K562 (cell line): ENCODE measurements around the gene GRK4. TPM values are rescaled to one million over a fixed set of nuclear protein-coding genes. Genes with fewer than 3 reads are reported as not detected.

ENCODE experiments used
- ATAC-seq: fragments of 200-7000 bp; cut with Tn5 transposase; 3 replicates; pipeline ENCODE4 v1.9.1; 2020; ENCODE audit warnings: moderate library complexity
- BruUV-seq: library from RNA; stranded (reverse); fragments of 400-500 nt; replicated peaks from 2 replicates; lab custom pipeline; 2021; lab: Mats Ljungman, UMichigan
- CTCF ChIA-PET: fragments of 300-600 bp; formaldehyde crosslinking; extraction: SDS; loops from one replicate; lab custom pipeline; 2021; ENCODE audit warnings: low intra/inter-chr PET ratio; lab: Yijun Ruan, JAX
- POLR2A ChIA-PET: fragments of 300-600, 350-650 bp; sonication (Branson Sonifier 250); formaldehyde crosslinking; extraction: SDS; loops from one replicate; lab custom pipeline; 2021; ENCODE audit warnings: antibody characterized with exemption, inconsistent platforms; lab: Yijun Ruan, JAX
- DNase-seq, 4 experiments: peaks; one replicate each; pipeline versions ENCODE4 v3.0.0 to v3.0.0-alpha.2; 2011 to 2018; ENCODE audit warnings: low spot score in 3 of 4, mixed read lengths in 3 of 4; ENCODE audit errors: extremely low read depth in 1 of 4
- FAIRE-seq: peaks from 2 replicates; lab custom pipeline; 2011; peaks lifted over from hg19 to GRCh38; lab: Jason Lieb, UNC
- H2AFZ ChIP-seq: 2 replicates; pipeline ENCODE4 v1.6.0; 2011; ENCODE audit warnings: low read depth, low read length, control low read depth, inconsistent platforms
- H3K27ac ChIP-seq: fragments of 200-600 bp; 3 replicates; pipeline ENCODE4 v1.8.0; 2011; ENCODE audit warnings: low read depth, mild to moderate bottlenecking, control low read depth, inconsistent platforms, low read length, moderate library complexity, mixed read lengths; ENCODE audit errors: extremely low read depth
- H3K27me3 ChIP-seq, 2 experiments: fragments of 300-600 bp in 1 of 2; 2 replicates in 1 of 2; 3 replicates in 1 of 2; pipeline versions ENCODE4 v1.6.0 to v1.8.0; 2011; ENCODE audit warnings: inconsistent platforms in 2 of 2, low read length in 2 of 2, mild to moderate bottlenecking in 1 of 2, mixed read lengths in 1 of 2, moderate library complexity in 1 of 2; ENCODE audit not compliant: control insufficient read depth in 2 of 2, insufficient read depth in 2 of 2
- H3K36me3 ChIP-seq: fragments of 300-600 bp; 3 replicates; pipeline ENCODE4 v1.8.0; 2011; ENCODE audit warnings: mild to moderate bottlenecking, low read length, inconsistent platforms; ENCODE audit not compliant: control insufficient read depth, insufficient read depth
- H3K4me1 ChIP-seq, 2 experiments: fragments of 200-600 bp in 1 of 2; replicated peaks in 1 of 2; 2 replicates in 1 of 2; 3 replicates in 1 of 2; pipeline versions ENCODE4 v1.5.1 to v1.8.0; 2011; ENCODE audit warnings: inconsistent platforms in 2 of 2, low read length in 2 of 2, mild to moderate bottlenecking in 1 of 2, mixed read lengths in 1 of 2, moderate library complexity in 1 of 2; ENCODE audit not compliant: control insufficient read depth in 2 of 2, insufficient read depth in 2 of 2
- H3K4me2 ChIP-seq: 2 replicates; pipeline ENCODE4 v1.6.1; 2011; ENCODE audit warnings: low read length, control low read depth, inconsistent platforms, mixed read lengths; ENCODE audit not compliant: insufficient read depth
- H3K4me3 ChIP-seq: fragments of 200-600 bp; sonication (generic), shearing (Covaris generic); 2 replicates; pipeline ENCODE4 v1.5.1; 2016; ENCODE audit warnings: control low read depth, inconsistent platforms
- H3K79me2 ChIP-seq: fragments of 200-600 bp; 3 replicates; pipeline ENCODE4 v1.8.0; 2011; ENCODE audit warnings: low read length, inconsistent platforms; ENCODE audit not compliant: control insufficient read depth, insufficient read depth
- H3K9ac ChIP-seq, 2 experiments: 2 replicates each; pipeline versions ENCODE4 v1.6.0 to v1.6.1; 2011; ENCODE audit warnings: low read depth in 2 of 2, low read length in 2 of 2, control low read depth in 1 of 2, inconsistent platforms in 1 of 2, mild to moderate bottlenecking in 1 of 2, mixed read lengths in 1 of 2; ENCODE audit not compliant: insufficient read depth in 1 of 2
- H3K9me1 ChIP-seq: one replicate; pipeline ENCODE4 v1.6.0; 2011; ENCODE audit warnings: inconsistent platforms, mild to moderate bottlenecking, low read length, moderate library complexity; ENCODE audit not compliant: control insufficient read depth, insufficient read depth
- H3K9me3 ChIP-seq: replicated peaks from 2 replicates; pipeline ENCODE4 v1.5.1; 2011; ENCODE audit warnings: low read depth, low read length, inconsistent platforms; ENCODE audit not compliant: control insufficient read depth, insufficient read depth
- H4K20me1 ChIP-seq: replicated peaks from 2 replicates; pipeline ENCODE4 v1.6.1; 2011; ENCODE audit warnings: low read length, inconsistent platforms, mixed read lengths; ENCODE audit not compliant: control insufficient read depth, insufficient read depth
- ARID1B ChIP-seq: fragments of 450-650 bp; IDR thresholded peaks from 2 replicates; pipeline ENCODE4 v1.6.1; 2016; ENCODE audit warnings: antibody characterized with exemption, mild to moderate bottlenecking, inconsistent platforms
- CBX3 ChIP-seq, 2 experiments: IDR thresholded peaks; 1 replicate in 1 of 2; 2 replicates in 1 of 2; pipeline ENCODE4 v1.6.1; 2012; ENCODE audit warnings: inconsistent platforms in 2 of 2, low read length in 2 of 2, borderline replicate concordance in 1 of 2, control low read depth in 1 of 2
- CTBP1 ChIP-seq: fragments of 450-650 bp; IDR thresholded peaks from 2 replicates; pipeline ENCODE4 v1.6.1; 2016; ENCODE audit warnings: borderline replicate concordance
- DPF2 ChIP-seq: fragments of 450-650 bp; IDR thresholded peaks from 2 replicates; pipeline ENCODE4 v1.6.1; 2016
- GATA2 ChIP-seq: sonication (generic); formaldehyde crosslinking; IDR thresholded peaks from 2 replicates; pipeline ENCODE4 v1.4.0; 2020; ENCODE audit warnings: mild to moderate bottlenecking, missing genetic modification reagents
- HOMEZ ChIP-seq: fragments of 250-450 bp; sonication (Bioruptor Pico); IDR thresholded peaks from 2 replicates; pipeline ENCODE4 v1.4.0; 2020; ENCODE audit warnings: mild to moderate bottlenecking, moderate library complexity
- ID3 ChIP-seq, 2 experiments: fragments of 250-450 bp in 1 of 2; fragments of 450-650 bp in 1 of 2; sonication (Bioruptor Pico) in 1 of 2; IDR thresholded peaks; 2 replicates each; pipeline versions ENCODE4 v1.6.1 to v1.8.0; 2016 to 2021; ENCODE audit warnings: mild to moderate bottlenecking in 2 of 2, moderate library complexity in 2 of 2, missing compliant biosample characterization in 1 of 2, missing genetic modification characterization in 1 of 2
- JUND ChIP-seq, 2 experiments: IDR thresholded peaks; 2 replicates in 1 of 2; 3 replicates in 1 of 2; pipeline ENCODE4 v1.6.1; 2011; ENCODE audit warnings: borderline replicate concordance in 2 of 2, low read depth in 2 of 2, low read length in 2 of 2, improper control_type of control experiment in 1 of 2, missing biosample characterization in 1 of 2, missing genetic modification characterization in 1 of 2, missing genetic modification reagents in 1 of 2
- KDM1A ChIP-seq, 2 experiments: fragments of 450-650 bp; IDR thresholded peaks; 2 replicates each; pipeline ENCODE4 v1.6.1; 2016; ENCODE audit warnings: mild to moderate bottlenecking in 2 of 2
- POLR2AphosphoS5 ChIP-seq: IDR thresholded peaks from 2 replicates; pipeline ENCODE4 v1.6.1; 2011; ENCODE audit warnings: mild to moderate bottlenecking, low read depth, low read length, moderate library complexity; ENCODE audit not compliant: control insufficient read depth, insufficient read depth
- SMAD4 ChIP-seq: fragments of 250-450 bp; sonication (Bioruptor Pico); conservative IDR thresholded peaks from 2 replicates; pipeline ENCODE4 v1.8.0; 2021; ENCODE audit warnings: inconsistent platforms, mild to moderate bottlenecking, moderate library complexity
- SMARCA4 ChIP-seq: fragments of 450-650 bp; IDR thresholded peaks from 2 replicates; pipeline ENCODE4 v1.6.1; 2016
- SP2 ChIP-seq: IDR thresholded peaks from 2 replicates; pipeline ENCODE4 v1.6.1; 2011; ENCODE audit warnings: mild to moderate bottlenecking, low read depth, low read length, moderate library complexity; ENCODE audit not compliant: poor library complexity, severe bottlenecking; ENCODE audit errors: extremely low read depth
- SRSF7 ChIP-seq: fragments of 200-400 bp; formaldehyde crosslinking; optimal IDR thresholded peaks from 2 replicates; pipeline ENCODE3; 2017; ENCODE audit warnings: mild to moderate bottlenecking, low read depth, low read length
- STAT5A ChIP-seq: IDR thresholded peaks from 2 replicates; pipeline ENCODE4 v1.6.1; 2012; ENCODE audit warnings: low read length, inconsistent platforms, borderline replicate concordance
- TCF3 ChIP-seq: sonication (generic); formaldehyde crosslinking; IDR thresholded peaks from 2 replicates; pipeline ENCODE4 v1.4.0; 2020; ENCODE audit warnings: mild to moderate bottlenecking, missing genetic modification reagents
- TSC22D4 ChIP-seq: fragments of 450-650 bp; IDR thresholded peaks from 2 replicates; pipeline ENCODE4 v1.6.1; 2016; ENCODE audit warnings: missing genetic modification characterization, missing biosample characterization, control low read depth
- ZEB2 ChIP-seq: fragments of 450-650 bp; IDR thresholded peaks from 2 replicates; pipeline ENCODE4 v1.6.1; 2016
- ZNF239 ChIP-seq: fragments of 250-450 bp; sonication (Bioruptor Pico); IDR thresholded peaks from 2 replicates; pipeline ENCODE4 v1.4.0; 2020; ENCODE audit warnings: mild to moderate bottlenecking
- ZSCAN29 ChIP-seq: fragments of 450-650 bp; IDR thresholded peaks from 2 replicates; pipeline ENCODE4 v1.6.1; 2017
- WGBS: fragments of 100-300 bp; shearing (Covaris generic); methylation state at CpG from one replicate; pipeline ENCODE4 v1.1.6; 2016; ENCODE audit warnings: low coverage, mixed read lengths; ENCODE audit not compliant: insufficient coverage; ENCODE audit errors: missing lambda C conversion rate; 5-methylcytosine and 5-hydroxymethylcytosine counted together
- in situ Hi-C: fragments of 300-500 bp; cut with MboI; formaldehyde crosslinking; loops from 4 replicates; pipeline ENCODE4 v1.15.0; 2018; ENCODE audit warnings: inconsistent platforms, mixed read lengths
- intact Hi-C: fragments of 100-400 bp; cut with micrococcal nuclease; formaldehyde crosslinking; loops from 2 replicates; pipeline ENCODE4 v1.14.2; 2022
- polyA plus RNA-seq, 8 experiments: library from polyadenylated mRNA; depleted of rRNA in 4 of 8; stranded (reverse) in 5 of 8; unstranded in 3 of 8; fragments of >200 nt; fragmentation: Nextera tagmentation in 2 of 8; fragmentation: Illumina TruSeq in 1 of 8; extraction: Ambion mirVana in 2 of 8; extraction: Trizol in 1 of 8; gene quantifications; 2 replicates each; pipeline versions ENCODE4 v1.2.1 to v1.2.3, GENCODE V29; 2011 to 2014; ENCODE audit warnings: inconsistent platforms in 1 of 8, missing spikeins in 1 of 8
- total RNA-seq, 7 experiments: library from RNA; depleted of rRNA in 6 of 7; stranded (reverse); fragments of >200 nt in 6 of 7; fragmentation: Illumina TruSeq in 2 of 7; extraction: Trizol in 2 of 7; gene quantifications; 2 replicates each; pipeline versions ENCODE4 v1.2.1 to v1.2.3, GENCODE V29; 2011 to 2021; ENCODE audit warnings: low replicate concordance in 1 of 7

The GRK4 gene
- total and polyA plus RNA-seq, 9 of the 15 experiments (the other 6 are each of a cell fraction or from before 2014, with no cell fraction given) = 1.1 to 4.8 (median 2.6) TPM

- ChIA-PET POLR2A (interaction anchor here (0.6 to 1.3 kb wide), 4 partner anchors 13 to 853 kb away, joined by 3 to 4 read pairs (median 4); no protein-coding TSS in a partner anchor), CTCF (no interaction called here)
- H3K4me3 ChIP-seq = no peak overlapping the region
- in situ Hi-C loops (no loop called here), intact Hi-C loops (no loop called here)
- H3K79me2 ChIP-seq = peaks cover 40% of the 10 kb centered on the region
- FAIRE-seq = peak; percentile 81
- DNase-seq = peak in 2 of 4 experiments; percentile 53 to 72
- H3K9me1 ChIP-seq = peaks cover 5% of the 10 kb centered on the region
- no peaks in the 10 kb centered on the region for H3K27me3 ChIP-seq
- H3K9me3 ChIP-seq = no peaks in the 10 kb centered on the region; the same call in 1 of the 2 replicates
- H2AFZ ChIP-seq = no peak overlapping the region
- H3K9ac ChIP-seq = no peak overlapping the region; a peak in 1 of 4 replicates
- peak overlapping the region; percentile 65 for H3K4me2 ChIP-seq
- peak overlapping the region; percentile 21; the same call in 1 of the 3 replicates for H3K27ac ChIP-seq
- 2% methylated on average over 6 of the region's 6 CpGs for WGBS
- peaks cover 20% of the 10 kb centered on the region for H4K20me1 ChIP-seq
- no TSS peak for BruUV-seq
- H3K36me3 ChIP-seq = peaks cover 11% of the 10 kb centered on the region; the same call in 2 of the 3 replicates
- ATAC-seq = peak; percentile 76
- H3K4me1 ChIP-seq = peaks cover 23 to 27% of the 10 kb centered on the region in 2 experiments
- TF ChIP-seq KDM1A (IDR thresholded peaks at IDR 0.05) = peak in 1 of 2 experiments; percentile 11; a peak in 1 of 4 replicates
- peak; percentile 65; the same call in 1 of the 2 replicates for TF ChIP-seq DPF2
- TF ChIP-seq HOMEZ (CRISPR knock-in tag) = no peak
- TF ChIP-seq ARID1B = peak; percentile 83
- no peak for TF ChIP-seq TSC22D4
- peak; percentile 89 for TF ChIP-seq TCF3
- TF ChIP-seq SMARCA4 = peak; percentile 31; the same call in 1 of the 2 replicates
- TF ChIP-seq ID3 (CRISPR knock-in tag; IDR thresholded peaks at IDR 0.05) = no peak
- TF ChIP-seq ID3 (tag; IDR thresholded peaks at IDR 0.05) = 0 out of 2 replicates have a peak, but pooled peaks have one; percentile 32
- TF ChIP-seq POLR2AphosphoS5 = peak; percentile 71
- no peak for TF ChIP-seq ZSCAN29
- 0 out of 2 replicates have a peak, but pooled peaks have one; percentile 13 for TF ChIP-seq GATA2 (CRISPR knock-in tag)
- TF ChIP-seq ZEB2 = peak; percentile 32; the same call in 1 of the 2 replicates
- TF ChIP-seq STAT5A = peak; percentile 43
- no peak for TF ChIP-seq SP2
- 0 out of 2 replicates have a peak, but pooled peaks have one; percentile 55 for TF ChIP-seq SMAD4 (CRISPR knock-in tag)
- 0 out of 3 replicates have a peak, but pooled peaks of 1 of the 2 experiments have one; percentile 33 for TF ChIP-seq CBX3 (IDR thresholded peaks at IDR 0.05; ENCODE audit: borderline replicate concordance in 1 of 2, low read length in 2 of 2)
- TF ChIP-seq SRSF7 = no peak
- TF ChIP-seq CTBP1 = 0 out of 2 replicates have a peak, but pooled peaks have one; percentile 20
- no peak for TF ChIP-seq ZNF239
- TF ChIP-seq JUND (IDR thresholded peaks at IDR 0.05; ENCODE audit: borderline replicate concordance, low read depth, low read length) = 0 out of 2 replicates have a peak, but pooled peaks have one; percentile 8
- TF ChIP-seq JUND (tag; IDR thresholded peaks at IDR 0.05; ENCODE audit: borderline replicate concordance, low read depth, low read length) = no peak
These were observed 119.6 kb downstream of the GRK4 start for GRCh38 chr4:3082925-3083515.
